ENCODE results near the gene KDM2A. TPM values are rescaled to one million over a fixed set of nuclear protein-coding genes. Genes with fewer than 3 reads are reported as not detected.

The KDM2A gene
- polyA plus RNA-seq, 2 of the 4 experiments (the other 2 are of a cell fraction): 34.5 to 42.8 TPM

- CTCF ChIA-PET: interaction anchor here (0.8 to 1.8 kb wide), 3 partner anchors 9 to 42 kb away, joined by 3 to 4 read pairs (median 4); no protein-coding TSS in a partner anchor
- FAIRE-seq (no peak), DNase-seq (ENCODE audit: low read depth in 1 of 2, low spot score in 1 of 2) (no peak), ATAC-seq (no peak)
- POLR2A ChIA-PET: no interaction called here
- Histone ChIP-seq H3K4me2 (no peak overlapping the region), H3K27ac (no peak overlapping the region), H3K4me1 (peaks cover 4% of the 10 kb centered on the region; the same call in 1 of the 3 replicates), H3K9me3 (no peaks in the 10 kb centered on the region), H3K4me3 (no peak overlapping the region)
- 96% methylated on average over 33 of the region's 35 CpGs for WGBS (ENCODE audit: missing lambda C conversion rate)
- TF ChIP-seq FOXS1 (CRISPR knock-in tag; IDR thresholded peaks at IDR 0.05) (no peak), CHD4 (IDR thresholded peaks at IDR 0.05; ENCODE audit: borderline replicate concordance) (no peak), RFX5 (IDR thresholded peaks at IDR 0.05) (no peak), MYC (IDR thresholded peaks at IDR 0.05; ENCODE audit: borderline replicate concordance, low read length) (no peak), FOSL2 (IDR thresholded peaks at IDR 0.05) (no peak), FOSL2 (CRISPR knock-in tag; IDR thresholded peaks at IDR 0.05) (no peak), TFCP2L1 (CRISPR knock-in tag; IDR thresholded peaks at IDR 0.05) (no peak), SMC3 (IDR thresholded peaks at IDR 0.05) (no peak), JUNB (IDR thresholded peaks at IDR 0.05) (no peak), GATA3 (IDR thresholded peaks at IDR 0.05; ENCODE audit: borderline replicate concordance) (no peak), RARB (CRISPR knock-in tag; IDR thresholded peaks at IDR 0.05) (no peak), NR3C1 (IDR thresholded peaks at IDR 0.05) (no peak), HMGXB4 (CRISPR knock-in tag; IDR thresholded peaks at IDR 0.05; ENCODE audit: borderline replicate concordance) (no peak), ZNF302 (CRISPR knock-in tag; IDR thresholded peaks at IDR 0.05) (no peak), MAFK (IDR thresholded peaks at IDR 0.05; ENCODE audit: partially characterized antibody) (no peak), EP300 (IDR thresholded peaks at IDR 0.05) (no peak), E2F6 (IDR thresholded peaks at IDR 0.05; ENCODE audit: borderline replicate concordance, low read depth) (no peak), PHF8 (IDR thresholded peaks at IDR 0.05; ENCODE audit: borderline replicate concordance, low read depth) (no peak), NFE2L2 (conservative IDR thresholded peaks at IDR 0.05; ENCODE audit: low read length) (no peak), RAD21 (conservative IDR thresholded peaks at IDR 0.05 in 1 of 2, IDR thresholded peaks at IDR 0.05 in 1 of 2) (no peak)
- TF ChIP-seq, protein P1, sequence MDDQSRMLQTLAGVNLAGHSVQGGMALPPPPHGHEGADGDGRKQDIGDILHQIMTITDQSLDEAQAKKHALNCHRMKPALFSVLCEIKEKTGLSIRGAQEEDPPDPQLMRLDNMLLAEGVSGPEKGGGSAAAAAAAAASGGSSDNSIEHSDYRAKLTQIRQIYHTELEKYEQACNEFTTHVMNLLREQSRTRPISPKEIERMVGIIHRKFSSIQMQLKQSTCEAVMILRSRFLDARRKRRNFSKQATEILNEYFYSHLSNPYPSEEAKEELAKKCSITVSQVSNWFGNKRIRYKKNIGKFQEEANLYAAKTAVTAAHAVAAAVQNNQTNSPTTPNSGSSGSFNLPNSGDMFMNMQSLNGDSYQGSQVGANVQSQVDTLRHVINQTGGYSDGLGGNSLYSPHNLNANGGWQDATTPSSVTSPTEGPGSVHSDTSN (IDR thresholded peaks at IDR 0.05): no peak
These were observed 155.9 kb downstream of the KDM2A start for GRCh38 chr11:67274768-67275605.

DNA sequence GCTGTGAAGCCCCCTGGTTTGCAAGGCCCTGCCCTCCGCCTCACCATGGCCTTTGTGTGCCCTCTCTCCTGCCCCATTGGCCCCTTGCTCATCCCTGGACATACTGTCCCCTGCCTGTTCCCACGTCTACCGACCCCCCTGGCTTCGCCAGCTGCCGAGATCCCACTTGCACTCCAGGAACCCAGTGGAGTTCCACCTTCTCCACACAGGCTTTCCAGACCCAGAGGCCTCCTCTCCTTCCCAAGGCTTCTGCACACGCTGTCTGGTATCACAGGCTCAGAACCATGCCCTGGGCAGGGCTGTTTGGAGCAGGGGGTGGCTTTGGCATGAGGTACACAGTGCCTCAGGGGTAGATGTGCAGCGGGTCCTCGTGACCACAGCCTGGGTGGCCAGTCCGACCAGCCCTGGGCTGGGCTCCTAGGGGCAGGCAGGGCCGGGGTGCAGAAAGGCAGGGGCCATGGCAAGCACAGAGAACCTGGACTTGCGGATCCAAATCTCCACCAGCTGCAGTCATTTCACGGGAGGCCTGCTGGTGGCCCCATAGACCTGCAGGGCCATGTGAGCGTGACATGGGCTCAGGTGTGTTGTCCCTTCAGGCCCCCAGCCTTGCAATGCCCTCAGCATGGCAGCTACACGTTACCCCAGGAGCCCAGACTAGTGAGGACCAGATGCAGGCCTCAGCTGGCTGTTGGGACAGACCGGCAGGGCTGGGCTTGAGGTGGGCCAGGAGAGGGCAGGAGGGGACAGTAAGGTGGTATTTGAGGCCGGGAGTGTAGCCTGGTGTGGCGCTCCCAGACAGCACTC is 156.7 kb downstream of the KDM2A start:
- POLR2A ChIA-PET: no interaction called here
- no peak for ATAC-seq
- peaks cover 4% of the 10 kb centered on the region; the same call in 1 of the 3 replicates for H3K4me1 ChIP-seq
- no peak overlapping the region for H3K4me2 ChIP-seq
- DNase-seq (ENCODE audit: low read depth in 1 of 2, low spot score in 1 of 2): no peak
- FAIRE-seq: no peak
- H3K27ac ChIP-seq: no peak overlapping the region
- 95% methylated on average over 16 of the region's 17 CpGs for WGBS (ENCODE audit: missing lambda C conversion rate)
- CTCF ChIA-PET: interaction anchor here (1.8 kb wide), 1 partner anchor 41 kb away, joined by 4 read pairs; no protein-coding TSS in a partner anchor
- no peak overlapping the region for H3K4me3 ChIP-seq
- H3K9me3 ChIP-seq: no peaks in the 10 kb centered on the region
- TF ChIP-seq EHMT2 (IDR thresholded peaks at IDR 0.05; ENCODE audit: low read depth) (no peak), JUNB (IDR thresholded peaks at IDR 0.05) (no peak), CHD4 (IDR thresholded peaks at IDR 0.05; ENCODE audit: borderline replicate concordance) (no peak), NR3C1 (IDR thresholded peaks at IDR 0.05) (no peak), RARB (CRISPR knock-in tag; IDR thresholded peaks at IDR 0.05) (no peak), NPAS2 (CRISPR knock-in tag; IDR thresholded peaks at IDR 0.05; ENCODE audit: borderline replicate concordance) (no peak), MAZ (IDR thresholded peaks at IDR 0.05; ENCODE audit: borderline replicate concordance, low read depth, low read length) (no peak), CEBPB (IDR thresholded peaks at IDR 0.05) (no peak), RNF2 (IDR thresholded peaks at IDR 0.05; ENCODE audit: borderline replicate concordance, low read depth) (no peak), HMGXB4 (CRISPR knock-in tag; IDR thresholded peaks at IDR 0.05; ENCODE audit: borderline replicate concordance) (no peak), ZNF302 (CRISPR knock-in tag; IDR thresholded peaks at IDR 0.05) (no peak), ELK1 (IDR thresholded peaks at IDR 0.05; ENCODE audit: low read depth, low read length) (no peak), CBX8 (IDR thresholded peaks at IDR 0.05) (no peak), SMC3 (IDR thresholded peaks at IDR 0.05) (no peak), ZFP36 (IDR thresholded peaks at IDR 0.05; ENCODE audit: borderline replicate concordance, partially characterized antibody) (no peak)
